ENCODE results near the gene NINL.
"Not testable (repeated sequence)": the region's sequence is repeated elsewhere in the genome, so short reads cannot be mapped to it uniquely, and the experiment has no call there.

Gene NINL

DNA sequence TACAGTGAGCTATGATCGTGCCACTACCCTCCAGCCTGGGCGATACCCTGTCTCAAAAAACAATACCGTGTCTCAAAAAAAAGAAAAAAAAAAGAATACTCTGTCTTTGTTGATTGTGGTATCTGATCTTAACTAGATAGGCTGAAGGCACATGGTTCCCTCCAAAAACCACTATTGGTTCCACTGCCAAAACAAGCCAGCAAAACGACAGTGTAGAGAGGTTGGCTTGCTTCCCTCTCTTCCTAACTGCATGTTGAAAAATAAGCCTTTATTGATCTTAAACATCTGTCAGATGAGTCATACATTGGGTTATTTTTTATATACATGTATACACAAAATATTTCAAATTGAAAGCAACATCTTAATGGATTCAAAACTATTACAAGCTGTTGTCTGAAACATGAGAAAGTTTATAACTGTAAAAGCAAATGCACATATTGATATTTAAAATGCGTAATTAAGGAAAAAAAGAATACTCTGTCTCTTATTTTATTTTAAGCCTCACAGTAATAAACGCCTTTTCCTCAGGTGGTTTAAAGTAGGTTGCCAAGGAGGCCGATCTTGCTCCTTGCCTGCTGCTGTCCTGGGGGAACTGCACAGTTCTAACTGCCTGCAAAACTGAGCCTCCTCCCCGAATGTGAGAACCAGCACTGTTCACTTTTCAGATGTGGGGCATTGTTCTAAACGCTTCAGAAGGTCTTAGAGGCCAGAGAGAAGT lies 7.0 kb upstream of the NINL start:
- no peak for DNase-seq

DNA sequence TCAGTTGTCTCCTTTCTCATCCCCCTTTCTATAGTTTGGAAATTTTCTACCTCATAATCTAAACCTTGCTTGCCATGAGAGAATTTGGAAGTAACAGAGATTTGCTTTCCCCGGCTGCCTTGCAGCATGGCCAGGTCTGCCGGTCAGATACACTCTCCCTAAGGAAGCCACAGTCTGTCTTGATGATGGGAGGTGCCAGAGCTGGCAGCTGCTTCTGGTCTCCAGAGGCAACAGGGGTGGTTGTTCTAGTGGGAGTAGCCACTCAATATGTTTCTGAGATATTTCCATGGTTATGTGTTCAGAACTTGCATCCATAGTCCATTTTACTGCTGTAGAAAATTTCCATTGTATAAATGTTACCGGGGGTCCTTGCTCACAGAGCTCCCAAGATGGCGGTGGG lies 5.4 kb upstream of the NINL start:
- not testable (repeated sequence) for DNase-seq

DNA sequence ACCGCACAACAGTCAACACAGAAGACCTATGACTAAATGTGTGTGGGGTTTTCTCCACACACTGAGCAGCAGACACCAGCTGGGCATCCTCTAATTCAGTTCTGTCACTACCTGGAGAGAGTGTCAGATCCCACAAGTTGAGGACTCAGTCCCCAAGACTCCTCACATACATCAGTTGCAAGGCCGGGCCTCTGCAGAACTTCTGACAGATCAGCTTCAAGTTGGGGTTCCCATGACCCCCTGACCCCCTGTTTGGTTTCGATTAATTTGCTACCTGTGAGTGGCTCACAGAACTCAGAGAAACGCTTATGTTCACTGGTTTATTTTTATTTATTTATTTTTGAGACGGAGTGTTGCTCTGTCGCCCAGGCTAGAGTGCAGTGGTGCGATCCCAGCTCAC lies 3.2 kb upstream of the NINL start:
- no peak for DNase-seq

DNA sequence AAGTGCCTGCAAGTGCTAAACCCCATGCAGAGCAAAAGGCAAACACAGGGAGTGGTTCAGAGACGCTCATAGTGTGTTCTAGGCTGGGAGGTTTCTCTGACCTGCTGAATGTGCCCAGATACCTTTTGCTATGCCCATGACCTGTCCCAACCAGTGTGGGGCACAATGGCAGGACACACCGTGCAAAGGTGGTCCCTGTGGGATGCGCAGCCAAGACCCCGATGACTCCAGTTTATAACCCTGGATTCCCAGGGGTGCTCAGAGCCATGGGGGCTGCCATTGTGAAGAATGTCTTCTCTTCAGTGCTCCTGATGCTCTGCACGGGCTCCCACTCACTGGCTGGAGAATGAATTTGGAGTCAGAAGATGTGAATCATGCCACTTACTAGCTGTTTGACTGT lies 2.2 kb upstream of the NINL start:
- DNase-seq: no peak

DNA sequence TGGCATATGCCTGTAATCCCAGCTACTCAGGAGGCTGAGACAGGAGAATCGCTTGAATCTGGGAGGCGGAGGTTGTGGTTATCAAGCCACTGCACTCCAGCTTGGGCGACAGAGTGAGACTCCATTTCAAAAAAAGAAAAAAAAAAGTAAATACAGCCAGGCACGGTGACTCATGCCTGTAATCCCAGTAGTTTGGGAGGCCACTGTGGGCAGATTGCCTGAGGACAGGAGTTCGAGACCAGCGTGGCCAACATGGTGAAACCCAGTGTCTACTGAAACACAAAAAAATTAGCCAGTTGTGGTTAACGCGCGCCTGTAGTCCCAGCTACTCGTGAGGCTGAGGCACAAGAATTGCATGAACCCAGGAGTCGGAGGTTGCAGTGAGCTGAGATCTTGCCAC lies 1.5 kb upstream of the NINL start:
- DNase-seq: no peak

DNA sequence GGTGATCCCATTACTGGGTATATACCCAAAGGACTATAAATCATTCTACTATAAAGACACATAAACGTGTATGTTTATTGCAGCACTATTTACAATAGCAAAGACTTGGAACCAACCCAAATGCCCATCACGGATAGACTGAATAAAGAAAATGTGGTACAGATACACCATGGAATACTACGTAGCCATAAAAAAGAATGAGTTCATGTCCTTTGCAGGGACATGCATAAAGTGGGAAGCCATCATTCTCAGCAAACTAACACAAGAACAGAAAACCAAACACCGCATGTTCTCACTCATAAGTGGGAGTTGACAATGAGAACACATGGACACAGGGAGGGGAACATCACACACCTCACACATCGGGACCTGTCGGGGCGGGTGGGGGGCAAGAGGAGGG lies 1.7 kb downstream of the NINL start:
- not testable (repeated sequence) for DNase-seq

DNA sequence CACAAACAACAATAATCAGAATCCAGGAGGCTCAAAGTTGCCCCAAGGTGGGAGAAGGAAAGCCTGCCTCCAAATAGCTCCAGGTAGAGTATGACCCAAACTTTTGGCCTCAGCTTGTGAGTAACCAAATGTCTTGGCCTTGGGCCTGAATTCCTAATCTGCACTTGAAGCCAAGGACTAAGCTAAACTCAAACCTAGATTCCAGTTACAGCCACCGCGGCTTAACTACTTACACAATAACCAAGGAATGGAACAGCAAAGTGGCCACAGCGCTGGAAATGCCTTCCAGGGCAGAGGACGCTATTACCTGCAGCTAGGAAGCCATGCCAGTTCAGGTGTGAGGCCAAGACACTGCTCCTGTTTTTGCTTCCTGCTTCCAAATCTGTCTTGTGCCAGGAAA lies 4.6 kb downstream of the NINL start:
- no peak for DNase-seq

DNA sequence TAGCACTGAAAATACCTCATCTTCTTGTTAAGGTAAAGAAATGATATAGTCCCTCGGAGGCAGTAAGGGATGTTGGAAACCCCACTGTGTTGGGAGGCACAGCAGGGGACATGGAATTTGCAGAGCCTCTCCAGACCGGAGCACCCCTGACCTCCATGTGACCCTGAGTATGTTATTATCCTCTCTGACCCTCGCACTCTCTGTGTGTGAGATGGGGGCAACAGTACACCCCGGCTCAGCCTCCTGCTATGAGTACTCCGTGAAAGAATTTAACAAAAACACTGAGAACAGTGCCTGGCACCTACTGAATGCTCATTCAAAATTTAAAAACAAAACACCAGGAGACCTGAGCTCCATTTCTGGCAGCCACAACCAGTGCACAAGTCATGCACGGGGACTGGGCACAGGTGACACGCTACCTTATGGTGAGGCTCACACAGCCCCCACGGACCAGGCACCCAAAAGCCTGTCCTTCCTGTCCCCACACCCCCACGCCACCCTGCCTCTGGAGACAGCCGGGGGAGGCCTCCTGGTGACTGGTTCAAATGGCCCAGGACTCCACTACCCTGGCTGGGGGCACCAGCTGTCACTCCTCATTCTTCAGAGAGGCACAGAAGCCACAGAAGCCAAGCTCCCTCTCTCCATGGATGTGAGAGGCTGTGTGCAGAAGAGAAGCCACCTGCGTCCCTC lies 6.1 kb downstream of the NINL start:
- DNase-seq: no peak

DNA sequence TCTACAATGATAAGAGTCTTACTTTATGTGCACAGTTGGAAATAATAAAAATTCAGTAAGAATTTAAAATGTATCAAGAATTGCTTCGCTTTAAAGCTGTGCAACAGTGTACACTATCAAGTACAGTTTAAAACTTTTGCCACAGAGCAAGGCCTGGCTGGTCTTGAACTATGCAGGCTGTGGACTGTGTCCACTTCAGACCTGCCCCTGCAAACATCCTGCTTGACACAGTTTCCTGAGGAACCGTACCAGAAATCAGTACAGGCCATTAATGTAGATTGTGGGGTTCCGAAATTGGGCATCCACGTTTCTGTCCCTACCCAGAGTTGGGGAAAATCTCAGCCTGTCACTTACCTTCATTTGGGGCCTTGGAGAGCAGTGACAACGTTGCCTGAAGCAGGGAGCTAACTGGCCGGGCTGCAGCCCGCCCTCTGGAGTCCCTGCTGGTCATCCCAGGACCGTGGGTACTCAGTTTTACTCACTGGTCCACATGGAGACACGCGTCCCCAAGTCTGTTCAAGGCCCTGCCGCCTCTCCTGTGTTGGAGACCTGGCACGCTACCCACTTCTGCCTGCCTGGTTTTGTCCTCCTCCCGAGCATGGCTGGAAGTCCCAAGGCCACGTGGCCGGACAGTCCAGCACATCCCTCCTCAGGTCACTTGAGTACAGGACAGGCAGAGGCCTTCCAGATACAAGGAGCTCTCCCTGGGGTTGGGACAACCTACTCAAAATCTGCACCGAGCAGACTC lies 8.4 kb downstream of the NINL start:
- DNase-seq: no peak

DNA sequence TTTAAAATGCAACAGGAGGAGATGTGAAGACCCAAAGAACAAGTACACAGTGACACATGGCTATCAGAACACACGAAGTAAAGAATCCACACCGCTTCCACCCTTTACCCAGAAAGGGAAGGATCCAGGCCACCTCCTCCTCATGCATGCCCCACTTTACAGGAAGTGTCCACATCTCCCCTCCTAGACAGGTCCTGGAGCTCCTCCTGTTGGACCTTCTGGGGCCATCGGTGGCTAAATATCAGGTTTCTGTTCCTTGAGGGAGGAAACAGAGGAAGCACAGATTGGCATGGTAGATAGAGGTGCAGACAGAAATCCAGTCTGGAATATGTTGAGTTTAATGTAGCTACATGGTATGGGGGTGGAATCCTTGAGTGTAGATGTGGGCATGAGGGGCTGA lies 10.9 kb downstream of the NINL start:
- no peak for DNase-seq

DNA sequence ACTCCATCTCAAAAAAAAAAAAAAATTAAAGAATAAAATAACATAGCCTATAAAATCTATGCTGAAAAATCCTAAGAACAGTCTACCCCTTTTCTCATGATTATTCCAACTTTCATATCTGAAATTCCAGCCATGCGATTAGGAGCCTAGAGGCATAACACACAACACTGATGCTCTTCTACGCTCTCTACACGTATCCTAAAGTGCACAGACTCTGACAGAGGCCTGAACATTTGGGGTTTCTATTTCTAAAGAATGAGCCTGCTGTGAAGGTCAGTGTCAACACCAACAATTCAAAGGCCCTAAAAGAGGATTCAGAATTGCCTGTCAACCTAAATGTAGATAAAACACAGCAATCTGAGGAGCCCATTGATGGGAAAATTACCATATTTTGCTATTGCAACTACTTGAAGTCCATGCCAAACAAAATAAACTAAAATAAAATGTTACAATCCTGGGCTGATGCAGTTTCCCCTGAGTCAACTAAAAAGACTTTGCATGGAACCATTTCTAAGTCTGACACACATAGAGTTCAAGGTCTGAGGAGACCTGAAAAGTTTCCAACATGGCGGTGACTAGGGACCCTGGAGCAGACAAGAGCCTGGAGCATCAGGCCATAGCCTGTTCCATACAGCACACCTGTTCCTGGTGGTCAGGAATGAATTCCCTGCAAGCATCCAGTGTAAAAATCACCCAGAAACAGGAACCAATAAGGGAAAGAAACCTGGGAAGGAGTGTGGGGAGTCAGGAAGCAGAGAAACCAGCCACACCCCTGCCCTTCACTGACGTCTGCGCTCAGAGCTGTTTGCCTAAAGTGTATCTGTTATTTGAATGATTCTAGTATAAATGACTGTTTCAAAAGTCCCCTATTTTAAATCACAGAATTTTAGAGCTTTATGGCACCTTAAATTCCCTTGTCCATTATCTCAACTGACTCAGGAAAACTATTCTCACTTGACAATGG lies 11.8 kb downstream of the NINL start:
- no peak for DNase-seq

DNA sequence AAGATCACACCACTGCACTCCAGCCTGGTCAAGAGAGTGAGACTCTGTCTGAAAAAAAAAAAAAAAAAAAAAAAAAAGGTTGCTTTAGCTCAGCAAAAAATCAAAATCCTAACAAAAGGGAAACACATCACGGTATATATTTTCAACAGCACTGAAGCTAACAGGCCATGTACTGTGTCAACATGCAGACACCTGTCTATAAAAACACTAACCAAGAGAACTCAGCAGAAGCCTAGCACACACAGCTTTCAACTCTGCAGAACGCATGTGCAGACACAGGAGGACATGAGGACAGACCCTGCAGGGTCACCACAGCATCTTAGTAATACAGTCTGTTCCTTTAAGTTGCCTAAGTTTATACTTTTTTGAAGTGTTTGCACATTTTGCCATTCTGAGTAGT lies 13.5 kb downstream of the NINL start:
- no peak for DNase-seq

DNA sequence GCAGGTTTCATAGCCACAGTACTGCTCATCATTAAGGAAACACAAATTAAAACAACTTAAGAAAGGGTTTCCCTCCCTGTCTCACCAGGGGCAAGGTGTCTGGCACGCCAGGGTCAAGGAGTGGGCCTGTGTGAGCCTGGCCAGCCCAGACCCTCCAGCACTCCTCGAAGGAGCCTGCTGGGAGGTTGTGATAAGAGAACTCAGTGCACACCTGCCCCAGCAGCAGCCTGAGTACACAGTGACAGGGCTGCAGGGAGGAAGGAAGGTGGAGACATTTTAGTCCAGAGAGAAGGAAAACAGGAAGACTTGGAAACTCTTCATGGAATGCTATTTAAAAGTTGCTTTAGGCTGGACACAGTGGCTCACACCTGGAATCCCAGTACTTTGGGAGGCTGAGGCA lies 14.1 kb downstream of the NINL start:
- DNase-seq: no peak

DNA sequence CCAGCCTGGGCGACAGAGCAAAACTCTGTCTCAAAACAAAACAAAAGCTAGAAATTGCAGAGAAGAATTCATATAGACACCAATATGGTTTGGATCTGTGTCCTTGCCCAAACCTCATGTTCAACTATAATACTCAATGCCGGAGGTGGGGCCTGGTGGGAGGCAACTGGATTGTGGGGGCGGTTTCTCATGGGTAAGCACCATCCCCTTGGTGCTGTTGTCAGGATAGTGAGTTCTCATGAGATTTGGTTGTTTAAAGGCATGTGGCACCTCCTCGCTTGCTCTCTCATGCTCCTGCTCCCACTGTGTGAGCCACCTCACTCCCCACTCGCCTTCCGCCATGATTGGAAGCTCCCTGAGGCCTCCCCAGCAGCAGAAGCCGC lies 15.2 kb downstream of the NINL start:
- no peak for DNase-seq

DNA sequence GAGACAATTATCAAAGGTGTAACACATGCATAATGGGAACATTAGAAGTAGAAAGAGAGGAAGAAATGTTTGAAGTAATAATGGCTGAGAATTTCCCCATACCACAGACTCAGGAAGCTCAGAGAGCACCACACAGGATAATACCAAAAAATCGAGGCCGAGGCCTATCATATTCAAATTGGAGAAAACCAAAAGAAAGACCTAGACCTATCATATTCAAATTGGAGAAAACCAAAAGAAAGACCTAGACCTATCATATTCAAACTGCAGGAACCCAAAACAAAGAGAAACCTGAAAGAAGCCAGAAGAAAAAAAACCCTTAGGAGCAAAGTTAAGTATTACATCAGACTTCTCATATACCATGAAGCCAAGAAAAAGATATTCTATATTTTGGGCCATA lies 18.0 kb downstream of the NINL start:
- no peak for DNase-seq

DNA sequence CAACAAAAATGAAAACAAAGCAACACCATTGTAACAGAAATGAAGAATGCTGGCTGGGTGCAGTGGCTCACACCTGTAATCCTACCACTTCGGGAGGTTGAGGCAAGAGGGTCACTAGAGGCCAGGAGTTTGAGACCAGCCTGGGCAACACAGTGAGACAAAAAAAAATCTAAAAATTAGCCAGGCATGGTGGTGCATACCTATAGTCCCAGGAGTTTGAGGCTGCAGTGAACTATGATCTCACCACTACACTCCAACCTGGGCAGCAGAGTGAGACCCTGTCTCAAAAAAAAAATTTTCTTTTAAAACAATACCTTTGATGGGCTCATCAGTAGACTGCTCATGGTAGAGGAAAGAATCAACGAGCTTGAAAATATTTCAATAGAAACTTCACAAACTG lies 18.5 kb downstream of the NINL start:
- DNase-seq: no peak

DNA sequence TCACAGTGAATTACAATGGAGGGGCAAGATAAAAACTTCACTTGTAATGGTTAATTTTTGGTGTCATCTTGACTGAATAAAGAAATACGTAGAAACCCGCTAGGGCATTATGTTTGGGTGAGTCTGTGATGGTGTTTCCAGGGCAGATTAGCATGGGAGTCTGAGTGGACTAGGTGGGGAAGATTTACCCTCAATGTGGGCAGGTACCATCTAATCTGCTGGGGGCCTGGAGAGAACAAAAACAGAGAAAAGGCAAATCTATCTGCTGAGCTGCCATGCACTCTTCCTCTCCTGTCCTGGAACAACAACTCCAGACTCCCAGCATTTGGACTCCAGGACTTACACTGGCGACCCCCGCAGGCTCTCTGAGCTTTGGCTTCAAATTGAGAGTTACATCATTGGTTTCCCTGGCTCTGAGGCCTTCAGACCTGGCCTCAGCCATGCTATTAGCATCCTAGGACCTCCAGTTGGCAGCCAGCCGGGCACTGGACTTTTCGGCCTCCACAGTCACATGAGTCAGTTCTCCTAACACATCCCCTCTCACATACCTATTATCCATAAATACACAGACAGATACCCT lies 19.7 kb downstream of the NINL start:
- no peak for DNase-seq

DNA sequence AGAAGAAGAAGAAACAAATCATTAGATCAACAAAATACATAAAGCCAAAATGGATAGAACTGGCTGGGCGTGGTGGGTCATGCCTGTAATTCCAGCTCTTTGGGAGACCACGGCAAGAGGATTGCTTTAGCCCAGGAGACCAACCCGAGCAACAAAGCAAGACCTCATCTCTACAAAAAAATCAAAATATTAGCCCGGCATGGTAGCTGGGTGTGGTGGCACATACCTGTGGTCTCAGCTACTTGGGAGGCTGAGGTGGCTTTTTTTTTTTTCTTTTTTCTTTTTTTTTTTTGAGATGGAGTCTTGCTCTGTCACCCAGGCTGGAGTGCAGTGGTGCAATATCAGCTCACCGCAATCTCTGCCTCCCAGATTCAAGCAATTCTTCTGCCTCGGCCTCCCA lies 21.5 kb downstream of the NINL start:
- no peak for DNase-seq

DNA sequence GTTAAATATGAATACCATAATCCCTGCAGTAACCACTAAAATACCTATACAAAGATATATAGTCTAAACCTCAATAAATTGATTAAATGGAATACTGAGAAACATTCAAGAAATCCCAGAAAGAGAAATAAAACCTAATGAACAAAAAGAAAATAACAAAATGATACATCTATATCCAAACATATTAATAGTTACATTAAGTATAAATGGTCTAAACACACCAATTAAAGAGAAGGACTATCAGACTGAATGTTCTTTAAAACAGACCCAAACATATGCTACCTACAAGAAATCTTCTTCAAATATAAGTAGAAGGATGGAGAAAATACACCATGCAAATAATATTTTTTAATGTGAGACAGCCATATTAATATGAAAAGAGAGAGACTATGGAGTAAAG lies 22.0 kb downstream of the NINL start:
- DNase-seq: no peak

DNA sequence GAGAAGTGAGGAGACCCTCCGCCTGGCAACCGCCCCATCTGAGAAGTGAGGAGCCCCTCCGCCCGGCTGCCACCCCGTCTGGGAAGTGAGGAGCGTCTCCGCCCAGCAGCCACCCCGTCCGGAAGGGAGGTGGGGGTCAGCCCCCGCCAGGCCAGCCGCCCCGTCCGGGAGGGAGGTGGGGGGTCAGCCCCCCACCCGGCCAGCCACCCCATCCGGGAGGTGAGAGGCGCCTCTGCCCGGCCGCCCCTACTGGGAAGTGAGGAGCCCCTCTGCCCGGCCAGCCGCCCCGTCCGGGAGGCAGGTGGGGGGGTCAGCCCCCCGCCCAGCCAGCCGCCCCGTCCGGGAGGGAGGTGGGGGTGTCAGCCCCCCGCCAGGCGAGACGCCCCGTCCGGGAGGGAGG lies 23.6 kb downstream of the NINL start:
- not testable (repeated sequence) for DNase-seq

DNA sequence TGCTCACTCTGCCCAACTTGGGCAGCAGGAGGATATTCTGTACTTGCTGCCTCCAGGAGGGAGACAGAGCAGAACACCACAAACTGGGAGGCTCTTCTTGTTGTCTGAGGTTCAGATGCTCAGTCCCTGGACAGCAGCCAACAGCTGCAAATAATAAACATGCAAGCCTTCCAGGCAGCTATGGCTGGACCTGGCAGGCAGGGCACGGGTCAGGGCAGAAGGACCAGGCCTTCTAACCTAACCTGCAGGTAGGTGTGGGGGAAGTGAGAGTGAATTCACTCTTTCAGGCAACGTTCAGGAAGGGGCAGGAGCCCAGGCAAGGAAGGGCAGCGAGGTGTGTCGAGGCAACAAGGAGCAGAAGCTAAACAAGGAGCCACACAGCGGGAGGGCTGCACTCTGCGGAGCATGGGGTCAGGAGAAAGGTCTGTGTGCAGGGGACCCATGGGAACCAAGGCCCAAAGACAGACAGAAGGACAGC lies 31.5 kb downstream of the NINL start:
- DNase-seq: no peak

DNA sequence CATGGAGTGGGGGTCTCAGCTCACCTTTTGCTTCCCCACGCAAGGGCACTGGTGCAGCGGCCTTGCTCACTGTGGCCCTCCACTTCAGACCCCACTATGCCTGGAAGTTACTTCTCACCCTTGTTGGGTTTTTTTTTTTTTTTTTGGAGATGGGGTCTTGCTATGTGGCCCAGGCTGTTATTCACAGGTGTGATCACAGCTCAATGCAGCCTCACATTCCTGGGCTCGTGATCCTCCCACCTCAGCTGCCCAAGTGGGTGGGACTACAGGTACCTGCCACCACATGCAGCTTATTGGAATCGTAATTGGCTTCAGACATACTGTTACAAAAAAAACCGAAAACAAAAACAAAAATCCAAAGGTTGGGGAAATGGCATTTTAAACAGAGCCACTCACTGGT lies 32.4 kb downstream of the NINL start:
- no peak for DNase-seq
